ENCODE measurements around the gene BPGM.

GRCh38 chr7:134625550-134625949 lies 21.1 kb upstream of the BPGM start:
- TF ChIP-seq EZH2 (IDR thresholded peaks at IDR 0.05) (no peak), POLR2AphosphoS5 (IDR thresholded peaks at IDR 0.05; ENCODE audit: borderline replicate concordance, low read depth, low read length) (no peak)
